ENCODE data around the gene ISM1. TPM values are rescaled to one million over a fixed set of nuclear protein-coding genes. Genes with fewer than 3 reads are reported as not detected.
"Not testable (repeated sequence)": the region's sequence is repeated elsewhere in the genome, so short reads cannot be mapped to it uniquely, and the experiment has no call there.

The ISM1 gene
- polyA plus RNA-seq, 1 donor from 2014 or later, result not detected

- no peaks in the 10 kb centered on the region for H3K9me3 ChIP-seq (ENCODE audit: low read length)
- TF ChIP-seq SMC3 (conservative IDR thresholded peaks at IDR 0.05; ENCODE audit: poor library complexity) (no peak), POLR2AphosphoS5 (IDR thresholded peaks at IDR 0.05) (no peak), MXI1 (conservative IDR thresholded peaks at IDR 0.05; ENCODE audit: poor library complexity, severe bottlenecking) (no peak), RAD21 (conservative IDR thresholded peaks at IDR 0.05) (no peak), CTCF (IDR thresholded peaks at IDR 0.05; ENCODE audit: poor library complexity, severe bottlenecking) (no peak), TAF1 (IDR thresholded peaks at IDR 0.05; ENCODE audit: low read depth) (no peak)
- H3K36me3 ChIP-seq (ENCODE audit: insufficient read depth, low read length), result no peaks in the 10 kb centered on the region
- H3K4me2 ChIP-seq (ENCODE audit: low read length), result no peak overlapping the region
- H4K20me1 ChIP-seq (ENCODE audit: insufficient read depth), result no peaks in the 10 kb centered on the region
- H3K27ac ChIP-seq (ENCODE audit: low read length), result no peak overlapping the region
- no peak overlapping the region for H2AFZ ChIP-seq (ENCODE audit: low read depth, low read length)
- H3F3A ChIP-seq (ENCODE audit: insufficient read depth, low read length, poor library complexity, severe bottlenecking), result no peaks in the 10 kb centered on the region
- H3K9ac ChIP-seq (ENCODE audit: low read length), result no peak overlapping the region
- H3K27me3 ChIP-seq (ENCODE audit: insufficient read depth, low read depth, low read length), result no peaks in the 10 kb centered on the region
- H3K4me3 ChIP-seq (ENCODE audit: low read length), result no peak overlapping the region
- H3K79me2 ChIP-seq (replicated peaks; ENCODE audit: insufficient read depth, low read length), result no peaks in the 10 kb centered on the region
- H3K9me2 ChIP-seq (ENCODE audit: insufficient read depth, low read length), result no peaks in the 10 kb centered on the region
Measured at GRCh38 chr20:13232999-13233398, 11.9 kb downstream of the ISM1 start.

GRCh38 chr20:13234961-13235360, 13.9 kb downstream of the ISM1 start:
- H3F3A ChIP-seq (ENCODE audit: insufficient read depth, low read length, poor library complexity, severe bottlenecking), result no peaks in the 10 kb centered on the region
- no peak overlapping the region for H3K9ac ChIP-seq (ENCODE audit: low read length)
- no peak overlapping the region for H3K27ac ChIP-seq (ENCODE audit: low read length)
- no peaks in the 10 kb centered on the region for H3K27me3 ChIP-seq (ENCODE audit: insufficient read depth, low read depth, low read length)
- no peaks in the 10 kb centered on the region for H3K9me2 ChIP-seq (ENCODE audit: insufficient read depth, low read length)
- no peak overlapping the region for H3K4me2 ChIP-seq (ENCODE audit: low read length)
- TF ChIP-seq SMC3 (conservative IDR thresholded peaks at IDR 0.05; ENCODE audit: poor library complexity), result no peak
- TF ChIP-seq TAF1 (IDR thresholded peaks at IDR 0.05; ENCODE audit: low read depth), result no peak
- no peak for TF ChIP-seq CTCF (IDR thresholded peaks at IDR 0.05; ENCODE audit: poor library complexity, severe bottlenecking)
- TF ChIP-seq RAD21 (conservative IDR thresholded peaks at IDR 0.05), result no peak
- TF ChIP-seq EP300 (conservative IDR thresholded peaks at IDR 0.05; ENCODE audit: poor library complexity, severe bottlenecking), result no peak
- TF ChIP-seq REST (IDR thresholded peaks at IDR 0.05; ENCODE audit: borderline replicate concordance), result no peak
- no peak for TF ChIP-seq POLR2AphosphoS5 (IDR thresholded peaks at IDR 0.05)
- no peak for TF ChIP-seq EZH2 (IDR thresholded peaks at IDR 0.05; ENCODE audit: borderline replicate concordance, insufficient read depth, low read length, poor library complexity, severe bottlenecking)
- no peak for TF ChIP-seq MXI1 (conservative IDR thresholded peaks at IDR 0.05; ENCODE audit: poor library complexity, severe bottlenecking)
- H3K9me3 ChIP-seq (ENCODE audit: low read length), result no peaks in the 10 kb centered on the region
- no peak overlapping the region for H2AFZ ChIP-seq (ENCODE audit: low read depth, low read length)
- no peaks in the 10 kb centered on the region for H4K20me1 ChIP-seq (ENCODE audit: insufficient read depth)
- no peaks in the 10 kb centered on the region for H3K79me2 ChIP-seq (replicated peaks; ENCODE audit: insufficient read depth, low read length)
- H3K4me3 ChIP-seq (ENCODE audit: low read length), result no peak overlapping the region
- H3K36me3 ChIP-seq (ENCODE audit: insufficient read depth, low read length), result no peaks in the 10 kb centered on the region

GRCh38 chr20:13236360-13236759, 15.3 kb downstream of the ISM1 start:
- H3K36me3 ChIP-seq (ENCODE audit: insufficient read depth, low read length); H4K20me1 ChIP-seq (ENCODE audit: insufficient read depth): not testable (repeated sequence)

More at GRCh38 chr20:13236360-13236759, 15.3 kb downstream of the ISM1 start:
- H3K79me2 ChIP-seq (replicated peaks; ENCODE audit: insufficient read depth, low read length); H3K4me3 ChIP-seq (ENCODE audit: low read length); H3K9ac ChIP-seq (ENCODE audit: low read length); H3K9me3 ChIP-seq (ENCODE audit: low read length); H3F3A ChIP-seq (ENCODE audit: insufficient read depth, low read length, poor library complexity, severe bottlenecking); H3K4me2 ChIP-seq (ENCODE audit: low read length); H3K27ac ChIP-seq (ENCODE audit: low read length); H3K9me2 ChIP-seq (ENCODE audit: insufficient read depth, low read length); H2AFZ ChIP-seq (ENCODE audit: low read depth, low read length); H3K27me3 ChIP-seq (ENCODE audit: insufficient read depth, low read depth, low read length): not testable (repeated sequence)

All from neural cell (in vitro differentiated cells).